Retina (tissue), 1 donor: ENCODE results near the gene OCEL1.

Experiments used
- DNase-seq: peaks from one replicate; pipeline ENCODE4 v3.0.0-alpha.2; 2016

The OCEL1 gene

GRCh38 chr19:17242431-17243208 is 16.6 kb downstream of the OCEL1 start:
- DNase-seq: peak; percentile 38

GRCh38 chr19:17243211-17243829 is 17.3 kb downstream of the OCEL1 start:
- DNase-seq: peak; percentile 28

DNA sequence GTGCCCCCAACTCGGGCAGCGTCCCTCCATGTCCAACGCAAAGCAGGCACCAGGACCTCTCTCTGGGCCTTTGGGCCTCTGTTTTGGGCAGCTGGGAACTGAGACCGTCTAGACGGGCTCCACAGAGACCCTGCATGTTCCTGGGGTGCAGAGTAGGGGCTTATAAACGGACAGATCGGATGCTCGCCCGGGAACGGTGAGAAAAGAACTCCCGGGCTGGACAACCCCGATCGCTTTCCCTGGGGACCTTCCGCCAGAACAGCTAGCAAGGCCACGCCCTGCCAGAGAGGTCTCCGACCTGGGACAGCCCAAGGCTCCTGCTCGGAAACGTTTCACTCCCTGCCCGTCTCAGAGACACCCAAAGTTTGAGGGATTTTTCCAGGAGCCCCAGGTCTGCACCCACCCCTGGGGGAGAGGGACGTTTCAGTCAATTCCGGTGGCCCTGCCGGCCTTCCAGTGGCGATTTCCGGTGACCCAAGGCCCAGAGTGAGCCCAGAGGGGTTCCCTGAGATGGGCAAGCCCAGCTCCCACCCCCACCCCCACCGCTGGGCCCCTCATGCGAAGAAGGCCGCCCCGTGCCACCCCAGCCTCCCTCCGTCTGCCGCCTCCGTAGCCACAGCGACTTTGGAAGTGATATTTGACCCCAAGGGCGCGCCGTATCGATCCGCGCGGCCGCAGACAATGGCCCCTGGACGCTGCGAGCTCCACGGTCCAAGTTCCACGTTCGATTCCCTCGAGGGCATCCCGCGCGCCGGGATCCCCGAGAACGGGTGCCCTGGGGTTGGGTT is 18.0 kb downstream of the OCEL1 start:
- DNase-seq: peak; percentile 76

DNA sequence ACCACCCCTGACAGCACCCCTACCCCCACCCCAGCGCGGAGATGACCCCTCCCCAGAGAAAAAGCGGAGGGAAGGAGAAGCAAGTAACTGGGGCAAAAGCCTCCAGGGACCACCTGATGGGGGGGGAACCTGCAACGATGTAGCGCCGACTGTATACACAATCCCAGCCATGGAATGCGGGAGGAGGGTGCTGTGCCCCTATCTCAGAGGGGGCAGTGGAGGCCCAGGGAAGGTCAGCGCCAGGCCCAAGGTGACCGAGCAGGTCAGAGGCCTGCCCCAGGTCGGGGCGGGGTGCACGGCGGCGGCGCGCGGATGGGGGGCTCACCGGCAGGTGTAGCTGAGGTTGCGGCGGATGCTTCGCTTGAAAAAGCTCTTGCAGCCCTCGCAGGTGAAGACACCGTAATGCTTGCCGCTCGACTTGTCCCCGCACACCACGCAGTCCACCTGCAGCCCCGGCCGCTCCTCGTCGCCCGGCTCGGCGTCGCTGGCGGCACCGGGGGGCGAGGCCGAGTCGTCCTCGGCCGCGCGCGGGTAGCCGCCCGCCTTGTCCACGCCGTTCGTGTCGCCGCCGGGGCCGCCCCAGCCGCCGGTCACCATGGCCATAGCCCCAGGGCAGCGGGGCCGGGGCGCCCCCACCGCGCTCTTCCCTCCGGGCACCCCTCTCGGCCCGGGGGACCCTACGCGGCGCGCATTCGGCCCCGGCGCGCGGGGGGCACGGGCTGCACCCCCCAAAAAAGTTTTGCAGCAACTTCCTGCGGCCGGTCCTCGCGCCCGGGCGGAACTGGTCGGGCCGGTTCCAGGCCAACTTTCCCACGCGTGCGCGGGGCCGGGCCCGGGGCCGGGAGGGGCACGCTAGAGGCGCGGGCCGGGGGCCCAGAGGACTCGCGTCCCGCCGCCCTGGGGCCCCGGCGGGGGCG is 18.9 kb downstream of the OCEL1 start:
- peak; percentile 42 for DNase-seq

DNA sequence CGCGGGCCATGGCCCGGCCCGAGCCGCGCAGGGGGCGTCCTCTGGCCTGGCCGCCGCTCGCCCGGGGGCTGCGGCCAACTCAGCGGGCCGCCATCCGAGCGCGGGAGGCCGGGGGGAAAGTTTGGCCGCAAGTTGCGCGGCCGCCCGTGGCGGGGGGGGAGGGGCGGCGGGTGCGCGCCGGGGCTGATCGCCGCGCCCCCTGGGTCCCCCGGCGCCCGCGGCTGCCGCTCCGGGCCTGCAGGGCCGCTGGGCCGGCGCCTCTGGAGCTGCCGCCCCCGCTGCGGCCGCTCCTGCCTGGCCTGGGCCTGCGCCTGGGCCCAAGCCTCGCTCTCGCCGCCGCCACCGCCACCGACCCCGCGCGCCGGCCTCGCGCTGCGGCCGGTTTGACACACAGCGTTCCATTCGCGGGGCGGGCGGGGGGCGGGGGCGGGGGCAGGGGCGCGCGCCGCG is 19.5 kb downstream of the OCEL1 start, which contains the start of gene NR2F6:
TSS of gene NR2F6 (minus strand) at position 385 of the 450 bp plus-strand sequence. CDS start 699 bp downstream, outside the sequence.
- no peak for DNase-seq

DNA sequence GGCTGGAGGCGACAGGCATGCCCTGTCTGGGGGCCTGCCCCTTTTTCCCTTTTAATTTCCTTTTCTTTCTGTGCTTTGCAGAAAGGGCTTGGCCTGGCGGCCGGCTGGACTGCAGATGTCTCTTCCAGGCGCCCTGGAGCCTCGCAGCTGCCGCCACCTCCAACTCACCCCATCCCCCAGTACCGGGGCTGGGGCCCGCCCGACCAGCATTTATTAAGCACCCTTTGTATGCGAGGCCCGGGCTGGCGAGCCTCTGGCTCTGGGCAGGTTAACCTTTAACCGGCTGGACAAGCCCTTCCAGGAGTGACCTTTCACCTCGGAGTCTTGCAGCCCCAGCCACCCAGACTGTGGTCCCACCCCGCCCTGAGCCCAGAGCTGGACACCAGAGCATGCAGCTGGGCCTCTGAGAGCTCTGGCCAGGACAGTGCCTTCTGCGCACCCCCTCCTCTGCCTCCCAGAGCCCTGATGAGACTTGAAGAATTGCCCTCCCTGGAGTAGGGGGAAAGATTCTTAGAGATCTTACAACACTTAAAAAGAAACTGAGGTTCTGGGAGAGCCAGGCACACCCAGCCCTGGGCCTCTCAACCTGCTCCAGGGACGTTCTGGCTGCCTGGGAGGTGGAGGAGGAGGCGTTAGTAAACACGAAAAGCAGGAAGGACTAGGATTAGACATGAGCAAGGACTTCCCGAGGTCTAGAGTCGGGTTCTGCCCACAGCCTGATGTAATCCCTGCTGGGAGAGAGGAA is 20.8 kb downstream of the OCEL1 start:
- no peak for DNase-seq

DNA sequence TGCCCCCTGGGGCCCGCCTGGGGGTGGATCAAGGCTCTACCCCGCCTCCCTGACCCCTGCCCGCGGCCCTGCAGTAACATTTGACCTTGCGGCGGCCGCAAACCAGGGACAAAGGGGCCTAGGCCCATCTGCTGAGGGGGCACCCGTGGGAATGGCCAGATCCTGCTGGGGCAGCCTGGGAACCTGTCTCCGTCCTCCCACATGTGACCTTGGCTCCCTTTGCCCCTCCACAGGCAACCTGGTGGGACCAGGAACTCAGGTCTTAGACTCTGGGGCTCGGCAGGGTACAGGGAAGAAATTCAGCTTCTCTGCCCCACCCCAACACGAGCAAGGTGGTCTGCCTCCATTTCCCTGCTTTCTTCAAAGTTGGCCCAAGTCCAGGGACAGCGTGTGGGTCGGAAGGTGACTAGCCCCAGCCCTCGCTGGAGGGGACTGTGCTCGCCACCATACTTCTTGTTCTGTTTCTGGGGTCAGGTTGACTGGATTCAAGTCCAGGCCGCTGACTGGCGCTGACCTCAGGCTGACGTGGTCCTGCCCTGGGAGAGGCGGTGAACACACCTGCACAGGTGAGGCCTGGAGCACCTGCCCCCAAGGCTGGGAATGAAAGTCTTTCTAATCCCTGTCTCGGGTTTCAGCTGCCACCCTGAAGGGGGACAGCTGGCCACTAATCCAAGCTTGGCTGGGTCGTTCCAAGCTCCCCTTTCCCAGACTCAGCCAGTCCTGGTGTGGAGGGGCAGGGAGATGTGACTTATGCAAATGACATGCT is 22.2 kb downstream of the OCEL1 start:
- no peak for DNase-seq

- no peak for DNase-seq
Observed at GRCh38 chr19:17249887-17250548, 24.0 kb downstream of the OCEL1 start.

- DNase-seq: no peak
Observed at GRCh38 chr19:17254636-17255035, 28.6 kb downstream of the OCEL1 start.

- peak; percentile 45 for DNase-seq
Observed at GRCh38 chr19:17255150-17255621, 29.2 kb downstream of the OCEL1 start.

DNA sequence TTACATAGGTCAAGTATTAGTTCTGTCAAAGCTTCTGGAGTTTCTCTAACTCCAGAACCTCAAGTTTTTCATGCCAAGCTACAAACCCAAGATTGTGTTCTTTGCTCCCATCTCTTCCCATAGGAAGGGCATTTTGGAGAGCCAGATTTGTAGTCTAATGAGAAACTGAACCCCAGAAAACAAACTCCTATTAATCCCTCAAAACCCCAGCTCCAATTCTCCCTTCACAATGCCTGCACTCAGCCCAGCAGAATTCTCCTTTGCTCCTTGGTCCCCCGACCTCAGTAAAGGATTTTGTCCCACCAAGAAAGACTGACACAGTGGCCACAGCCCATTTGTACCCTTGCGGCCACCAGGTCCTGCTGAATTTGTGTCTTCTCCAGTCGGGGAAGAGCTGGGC is 30.1 kb downstream of the OCEL1 start:
- no peak for DNase-seq

- no peak for DNase-seq
Observed at GRCh38 chr19:17259118-17259780, 33.2 kb downstream of the OCEL1 start.

DNA sequence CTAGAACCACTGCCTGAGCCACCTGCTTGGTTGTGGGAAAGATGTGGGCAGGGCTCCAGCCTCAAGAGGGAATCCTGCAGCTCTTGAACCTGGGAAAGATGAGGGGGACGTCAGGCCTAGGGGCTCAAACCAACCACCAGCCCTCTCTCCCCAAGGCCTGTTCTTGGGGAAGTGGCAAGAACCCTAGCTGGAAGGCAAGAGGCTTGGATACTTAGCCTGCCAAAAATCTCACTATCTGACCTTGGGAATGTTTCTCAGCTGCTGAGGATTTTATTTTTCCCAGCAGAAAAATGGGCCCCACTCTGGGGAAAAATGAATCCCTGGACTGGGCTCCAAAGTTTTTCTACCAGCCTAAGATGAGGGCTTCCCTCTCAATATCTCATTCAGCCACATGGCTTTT is 33.9 kb downstream of the OCEL1 start:
- no peak for DNase-seq

DNA sequence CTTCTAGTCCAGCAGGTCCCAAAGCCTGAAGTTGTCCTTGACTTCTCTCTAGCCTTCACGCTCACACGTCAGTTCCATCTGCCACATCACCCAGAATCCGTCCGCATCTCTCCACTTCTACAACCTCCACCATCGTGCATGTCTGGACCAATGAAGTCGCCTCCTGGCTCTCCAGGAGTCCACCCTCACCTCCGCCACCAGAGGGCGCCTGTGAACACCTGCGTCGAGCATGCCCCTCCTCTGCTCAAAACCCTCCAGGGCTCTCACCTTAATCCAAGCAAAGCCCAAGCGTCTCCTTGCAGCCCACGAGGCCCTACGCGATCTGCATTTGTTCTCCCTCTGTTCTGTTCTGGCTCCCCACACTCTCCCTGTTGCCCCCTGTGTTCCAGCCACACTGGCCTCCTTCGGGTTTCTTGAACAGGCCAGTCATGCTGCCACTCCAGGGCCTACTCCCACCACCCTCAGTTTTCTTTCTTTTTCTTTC is 34.9 kb downstream of the OCEL1 start:
- peak; percentile 70 for DNase-seq

DNA sequence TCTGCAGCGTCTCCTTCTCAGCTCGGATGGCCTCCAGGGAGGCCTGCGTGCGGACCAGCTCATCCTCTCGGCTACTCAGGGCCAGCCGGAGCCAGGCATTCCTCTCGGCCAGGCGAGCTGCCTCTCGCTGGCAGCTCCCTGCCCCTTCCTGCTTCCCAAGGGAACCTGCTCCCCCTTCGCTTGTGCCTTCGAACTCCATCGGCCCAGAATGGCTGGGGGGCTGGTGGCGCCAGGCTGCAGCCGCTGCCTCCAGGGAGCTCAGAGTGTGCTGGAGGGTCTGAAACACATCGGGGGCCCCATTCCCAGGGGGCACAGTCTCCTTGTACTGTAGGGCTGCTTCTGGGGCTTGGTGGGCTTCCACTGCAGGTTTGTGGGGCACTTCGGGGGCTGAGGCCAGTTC is 36.5 kb downstream of the OCEL1 start:
- DNase-seq: no peak

DNA sequence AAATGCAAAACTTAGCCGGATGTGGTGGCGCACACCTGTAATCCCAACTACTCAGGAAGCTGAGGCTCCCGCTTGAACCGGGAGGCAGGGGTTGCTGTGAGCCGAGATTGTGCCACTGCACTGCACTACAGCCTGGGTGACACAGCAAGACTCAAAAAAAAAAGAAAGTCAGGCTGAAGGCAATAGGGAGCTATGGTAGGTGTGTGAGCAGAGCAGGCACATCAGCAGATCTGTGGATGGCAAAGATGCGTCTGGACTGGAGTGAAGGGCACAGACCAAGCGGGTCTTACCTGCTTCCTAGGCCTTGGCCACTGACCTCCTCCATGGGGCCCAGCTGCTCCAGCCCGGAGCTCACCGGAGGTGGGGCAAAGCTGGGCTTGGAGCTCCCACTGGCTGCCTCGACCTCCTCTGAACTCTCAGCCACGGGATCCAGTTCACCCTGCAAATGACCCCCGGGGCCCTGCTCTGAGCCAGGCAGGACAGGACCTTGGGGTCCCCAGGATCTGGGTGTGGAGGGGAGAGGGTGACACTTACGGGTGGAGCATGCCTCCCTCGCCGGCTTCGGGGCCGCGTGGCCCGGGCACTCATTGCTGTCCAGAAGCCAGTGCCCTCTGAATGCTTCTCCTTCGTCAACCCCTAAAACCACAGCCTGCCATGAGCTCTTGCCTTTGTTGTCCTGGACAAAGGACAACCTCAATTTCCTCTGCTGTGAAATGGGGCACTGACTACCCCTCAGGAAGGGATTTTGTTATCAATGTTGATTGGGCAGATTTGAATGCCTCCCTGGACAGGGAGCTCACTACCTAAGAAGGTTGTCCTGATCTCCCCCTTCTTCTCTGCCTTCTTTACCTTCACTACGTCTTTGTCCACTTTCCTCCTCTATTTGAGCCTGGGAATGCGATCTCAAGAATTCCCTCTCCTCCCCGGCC is 38.0 kb downstream of the OCEL1 start:
- no peak for DNase-seq

- DNase-seq: no peak
Observed at GRCh38 chr19:17264641-17264979, 38.6 kb downstream of the OCEL1 start, which contains the start of gene USHBP1. Gene USHBP1, minus strand, starts transcription at chr19:17264745. Its CDS starts 446 bp downstream, at chr19:17264299.

DNA sequence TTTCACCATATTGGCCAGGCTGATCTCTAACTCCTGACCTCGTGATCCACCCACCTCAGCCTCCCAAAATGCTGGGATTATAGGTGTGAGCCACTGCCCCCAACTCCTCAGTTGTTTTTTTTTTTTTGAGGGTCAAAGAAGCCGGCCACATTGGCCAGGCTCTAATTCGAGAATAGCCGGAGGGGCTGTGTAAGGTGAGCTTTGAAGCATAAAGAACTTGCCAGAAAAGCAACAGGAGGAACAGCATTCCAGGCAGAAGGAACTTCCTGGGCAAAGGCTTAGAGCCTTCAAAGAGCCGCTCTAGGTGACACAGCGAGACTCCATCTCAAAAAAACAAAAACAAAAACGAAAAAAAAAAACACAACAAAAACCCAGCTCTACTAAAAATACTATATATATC is 40.0 kb downstream of the OCEL1 start:
- DNase-seq: no peak
